ENCODE results near the gene PPIE. TPM values are rescaled to one million over a fixed set of nuclear protein-coding genes. Genes with fewer than 3 reads are reported as not detected.

PPIE gene
- total RNA-seq, result 33.2 and 39.0 TPM in 2 replicates

DNA sequence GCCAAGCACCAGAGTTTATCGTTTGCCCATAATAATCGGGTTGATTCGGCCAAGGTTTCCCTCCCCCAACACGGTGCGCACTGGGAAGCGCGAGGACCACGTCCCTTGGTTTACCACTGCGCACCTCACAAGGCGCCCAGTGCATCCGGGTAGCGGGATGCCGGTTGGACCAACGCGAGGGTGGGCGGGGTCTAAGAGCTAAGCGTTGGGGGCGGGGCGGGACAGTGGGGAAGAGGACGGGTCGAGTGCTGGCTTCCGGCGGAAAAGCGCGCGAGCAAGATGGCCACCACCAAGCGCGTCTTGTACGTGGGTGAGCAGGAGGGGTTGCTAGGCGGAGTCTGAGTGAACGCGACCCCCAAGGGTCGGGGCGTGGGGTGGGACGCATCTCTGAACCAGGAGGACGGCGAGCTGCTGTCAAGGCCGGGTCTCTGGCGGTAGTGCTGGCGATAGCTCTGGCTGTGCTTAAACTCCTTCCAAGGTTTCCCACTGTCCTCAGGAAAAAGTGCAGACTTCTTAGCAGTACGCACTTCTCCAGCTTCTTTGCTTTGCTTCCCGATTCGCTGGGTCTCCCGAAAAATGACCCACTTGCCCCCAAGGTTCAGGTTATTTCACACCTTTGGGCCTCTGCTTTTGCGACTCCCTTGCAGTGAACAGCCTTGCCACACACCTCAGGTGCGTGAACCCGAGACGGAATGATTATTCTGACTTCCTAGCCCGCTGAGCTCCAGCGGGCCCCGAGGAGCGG, at the start of gene PPIE:
PPIE (plus strand) TSS at position 261 of the 745 bp plus-strand sequence; CDS start at position 280, 19 bp downstream.

DNA sequence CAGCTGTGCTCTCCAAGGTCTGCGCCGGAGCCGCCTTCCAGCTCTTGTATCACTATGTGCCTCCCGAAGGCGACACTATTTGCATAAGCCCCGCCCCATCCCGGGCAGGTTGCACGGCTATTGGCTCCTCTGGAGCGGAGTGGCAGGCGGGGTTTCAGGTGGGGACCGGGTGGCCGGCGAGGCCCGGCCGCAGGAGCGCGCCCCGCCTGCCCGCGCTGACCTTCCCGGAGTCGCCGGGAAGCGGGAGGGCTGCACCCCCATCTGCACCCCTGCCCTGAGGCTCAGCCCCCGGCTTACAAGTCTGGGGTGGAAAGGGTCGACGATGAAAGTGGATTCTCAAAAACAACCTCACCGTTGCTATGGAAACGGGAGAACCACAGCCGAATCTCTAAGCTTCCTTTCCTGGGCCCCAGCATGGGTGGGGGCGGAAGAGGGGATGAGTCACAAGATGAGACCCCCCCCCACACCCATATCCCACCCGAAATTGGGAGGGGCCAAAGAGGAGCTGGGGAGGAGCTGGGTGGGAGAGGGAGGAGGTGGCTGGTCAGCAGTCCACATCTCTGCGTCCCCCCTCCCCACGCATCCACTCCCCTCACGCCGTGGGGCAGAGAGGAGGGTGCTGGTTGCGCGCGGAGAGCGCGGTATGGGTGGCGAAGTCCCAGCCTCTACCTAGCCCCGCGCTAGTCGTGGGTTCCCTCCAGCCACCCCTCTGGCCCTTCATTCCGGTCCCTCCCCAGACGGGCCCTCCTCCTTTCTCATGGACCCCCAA, 47.1 kb upstream of the PPIE start, which contains the start of gene HPCAL4:
HPCAL4 (minus strand) TSS at position 51 of the 769 bp plus-strand sequence. CDS start 6,830 bp downstream, outside the sequence.

DNA sequence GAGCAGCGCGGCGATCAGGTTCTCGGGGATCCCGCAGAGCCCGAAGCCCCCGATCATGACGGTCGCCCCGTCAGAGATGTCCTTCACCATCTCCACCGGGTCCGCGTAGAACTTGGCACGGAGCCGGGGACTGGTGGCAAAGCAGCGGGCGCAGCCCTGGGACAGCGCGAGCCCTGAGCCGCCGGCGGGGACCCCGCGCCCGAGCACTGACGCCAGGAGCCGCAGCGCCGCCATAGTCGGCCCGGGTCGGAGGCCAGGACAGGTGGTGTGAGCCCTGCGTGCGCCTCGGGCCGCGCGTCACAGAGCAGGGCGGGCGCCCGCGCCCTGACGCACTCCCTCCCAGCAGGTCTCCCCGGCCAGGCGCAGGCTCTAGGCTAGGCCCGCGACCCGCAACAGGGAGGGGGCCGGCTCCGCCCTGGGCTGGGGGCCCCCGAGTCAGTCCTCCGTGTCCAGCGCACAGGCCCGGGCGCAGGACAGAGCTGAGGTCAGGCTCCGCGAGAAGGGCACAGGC, 32.4 kb downstream of the PPIE start, which contains the start of gene OXCT2:
OXCT2 (minus strand) TSS at position 327 of the 511 bp plus-strand sequence; CDS start at position 234, 93 bp downstream.

DNA sequence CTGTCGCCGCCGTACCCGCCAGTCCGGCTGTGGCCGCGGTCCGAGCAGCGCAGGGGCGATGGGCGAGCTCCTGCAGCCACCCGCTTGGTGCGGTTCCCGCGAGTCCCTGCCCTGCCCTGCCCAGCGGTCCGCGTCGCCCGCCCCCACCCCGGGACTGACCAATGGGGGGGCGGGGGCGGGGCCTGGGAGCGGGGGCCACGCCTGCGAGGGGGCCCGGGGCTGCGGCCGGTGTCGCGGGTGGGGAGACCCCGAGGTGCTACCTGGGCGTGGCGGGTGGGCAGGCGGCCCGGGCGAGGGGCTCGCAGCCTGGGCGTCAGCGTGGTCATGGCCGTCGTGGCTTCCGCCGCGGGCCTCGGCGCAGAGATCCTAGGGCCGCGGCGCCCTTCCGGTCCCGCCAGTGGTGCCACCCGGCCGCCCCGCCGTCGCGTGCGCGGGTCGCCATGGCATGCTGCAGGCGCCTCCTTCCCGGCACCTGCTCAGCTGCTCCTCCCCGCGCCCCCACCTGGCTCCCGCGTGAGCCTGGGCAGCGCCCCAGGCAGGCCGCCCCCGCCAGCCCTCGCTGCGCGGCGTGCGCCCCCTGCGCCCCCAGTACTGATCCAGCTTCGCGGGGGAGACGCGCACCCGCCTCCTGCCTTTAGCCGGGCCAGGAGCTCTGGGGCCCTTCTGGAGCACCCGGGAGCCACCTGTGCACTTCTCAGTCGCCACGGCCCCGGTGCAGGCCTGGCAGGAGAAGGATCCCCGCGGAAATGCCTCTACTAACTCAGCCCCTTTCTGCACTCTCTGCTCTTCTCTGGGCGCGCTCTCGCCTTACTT, 50.3 kb downstream of the PPIE start, which contains the start of gene BMP8B:
BMP8B (minus strand) TSS at position 108 of the 813 bp plus-strand sequence. CDS start 380 bp downstream, outside the sequence.

Other genes with a start within 250 kb of the PPIE start
- 0.49 and 0.90 TPM in 2 replicates for gene BMP8A, start 247.2 kb upstream of the PPIE start, total RNA-seq
- gene PABPC4, start 162.1 kb upstream of the PPIE start, total RNA-seq, result 130 and 214 TPM in 2 replicates
- gene HEYL, start 99.2 kb upstream of the PPIE start, total RNA-seq, result 2.5 and 8.6 TPM in 2 replicates
- not detected in 2 replicates for gene NT5C1A, start 66.8 kb upstream of the PPIE start, total RNA-seq
- under 0.01 TPM in 1 of 2 replicates, not detected in the other for gene HPCAL4, start 47.4 kb upstream of the PPIE start, total RNA-seq
- gene OXCT2, start 32.5 kb downstream of the PPIE start, total RNA-seq, result 2.2 and 2.4 TPM in 2 replicates
- under 0.01 TPM in 1 of 2 replicates, not detected in the other for gene BMP8B, start 50.0 kb downstream of the PPIE start, total RNA-seq
- 9.6 and 11.3 TPM in 2 replicates for gene TRIT1, start 144.6 kb downstream of the PPIE start, total RNA-seq
- gene MYCL, start 163.0 kb downstream of the PPIE start, total RNA-seq, result 0.54 and 0.81 TPM in 2 replicates
- 2.2 and 5.0 TPM in 2 replicates for gene MFSD2A, start 216.3 kb downstream of the PPIE start, total RNA-seq